Vagina (tissue), 2 donors: ENCODE measurements around the gene ADAMTS2. TPM values are rescaled to one million over a fixed set of nuclear protein-coding genes. Genes with fewer than 3 reads are reported as not detected.

Experiments used
- DNase-seq, 2 donors: peaks; one replicate each; pipeline ENCODE4 v3.0.0-alpha.2; 2017; ENCODE audit errors: extremely low spot score in 2 of 2
- H3K27ac ChIP-seq: fragments of 200-600 bp; sonication (generic); one replicate; pipeline ENCODE4 v1.5.1; 2019
- H3K27me3 ChIP-seq: fragments of 200-600 bp; sonication (generic); one replicate; pipeline ENCODE4 v1.5.1; 2019
- H3K36me3 ChIP-seq, 2 donors: fragments of 200-600 bp; sonication (generic); one replicate each; pipeline ENCODE4 v1.5.1; 2017 to 2019
- H3K4me1 ChIP-seq: fragments of 200-600 bp; sonication (generic); one replicate; pipeline ENCODE4 v1.5.1; 2019
- H3K4me3 ChIP-seq, 2 donors: fragments of 200-600 bp; sonication (generic); 1 replicate in 1 of 2; 2 replicates in 1 of 2; pipeline ENCODE4 v1.5.1; 2016 to 2019
- H3K9me3 ChIP-seq: fragments of 200-600 bp; sonication (generic); one replicate; pipeline ENCODE4 v1.5.1; 2019
- CTCF ChIP-seq, 3 experiments: fragments of 450-650 bp in 2 of 3; fragments of 200-600 bp in 1 of 3; sonication (generic) in 1 of 3; IDR thresholded peaks; one replicate each; pipeline ENCODE4 v1.5.1; 2017 to 2019; ENCODE audit warnings: antibody characterized with exemption in 3 of 3, mild to moderate bottlenecking in 2 of 3, moderate library complexity in 2 of 3
- POLR2A ChIP-seq, 2 donors: fragments of 450-650 bp; IDR thresholded peaks; one replicate each; pipeline ENCODE4 v1.6.1; 2017; ENCODE audit warnings: antibody characterized with exemption in 2 of 2, mild to moderate bottlenecking in 2 of 2, moderate library complexity in 2 of 2
- POLR2AphosphoS5 ChIP-seq, 2 donors: sonication (generic); formaldehyde crosslinking; IDR thresholded peaks; one replicate each; pipeline ENCODE4 v1.9.0; 2017; ENCODE audit warnings: antibody characterized with exemption in 2 of 2, mild to moderate bottlenecking in 2 of 2, low read depth in 1 of 2; ENCODE audit not compliant: insufficient read depth in 1 of 2
- intact Hi-C: fragments of 100-400 bp; cut with DNase I; formaldehyde crosslinking; loops from one replicate; pipeline ENCODE4 v1.15.1; 2023
- total RNA-seq: library from RNA; depleted of rRNA; stranded (reverse); fragments of >200 nt; gene quantifications from one replicate; pipeline ENCODE4 v1.2.3, GENCODE V29; 2016

ADAMTS2 gene
- total RNA-seq, 1 donor from 2014 or later: 17.4 TPM

DNA sequence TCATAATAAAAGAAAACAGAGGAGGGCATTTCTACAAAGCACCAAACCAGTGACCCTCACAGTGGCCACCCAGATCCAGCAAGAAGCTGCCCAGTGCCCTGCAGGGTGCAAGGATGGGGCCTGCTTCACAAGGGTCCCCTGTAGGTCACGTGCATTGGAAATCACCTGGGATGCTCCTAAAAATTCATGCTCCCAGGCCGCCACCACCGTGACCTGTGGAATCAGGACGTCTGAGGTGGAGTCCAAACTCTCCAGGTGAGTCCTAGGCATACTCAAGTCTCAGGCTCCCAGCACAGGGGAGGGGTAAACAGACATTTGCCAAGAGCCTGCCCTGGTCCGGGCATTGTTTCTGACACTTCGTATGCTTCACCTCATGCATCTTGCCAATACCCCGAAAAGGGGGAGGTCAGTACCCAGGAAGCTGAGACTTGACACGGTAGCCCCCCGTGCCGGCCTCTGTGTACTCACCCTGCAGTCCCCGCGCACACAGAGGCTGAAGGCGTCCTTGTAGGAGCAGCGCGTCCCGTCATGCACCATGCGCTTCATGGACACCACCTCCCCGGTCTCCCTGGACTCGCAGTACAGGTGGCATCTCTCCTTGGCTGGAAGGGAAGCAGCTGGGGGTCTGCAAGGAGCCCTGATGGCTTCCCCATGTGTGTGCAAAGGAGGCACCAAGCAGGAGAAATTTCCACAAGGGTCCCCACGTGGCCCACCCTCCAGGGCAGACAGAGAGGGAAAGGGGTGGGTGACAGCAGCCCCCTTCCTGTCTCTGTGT is 209.6 kb downstream of the ADAMTS2 start:
- no peak for DNase-seq

DNA sequence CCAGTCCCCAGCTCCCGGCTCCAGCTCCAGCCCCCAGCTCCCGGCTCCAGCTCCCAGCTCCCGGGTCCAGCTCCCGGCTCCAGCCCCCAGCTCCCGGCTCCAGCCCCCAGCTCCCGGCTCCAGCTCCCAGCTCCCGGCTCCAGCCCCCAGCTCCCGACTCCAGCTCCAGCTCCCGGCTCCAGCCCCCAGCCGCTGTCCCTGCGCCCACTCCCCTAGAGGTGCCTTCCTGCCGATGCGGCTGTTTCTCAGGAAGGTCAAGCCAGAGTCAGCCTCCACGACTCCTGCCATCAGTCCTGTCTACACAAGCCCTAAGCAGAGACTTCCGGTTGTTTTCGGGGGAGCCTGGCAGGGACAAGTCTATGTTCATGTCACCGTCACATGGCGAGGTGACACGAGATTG is 210.3 kb downstream of the ADAMTS2 start:
- TF ChIP-seq CTCF (IDR thresholded peaks at IDR 0.05) (no peak), POLR2A (IDR thresholded peaks at IDR 0.05) (no peak), POLR2AphosphoS5 (IDR thresholded peaks at IDR 0.05; ENCODE audit: insufficient read depth in 1 of 2, low read depth in 1 of 2) (no peak)
- intact Hi-C loops: no loop called here
- DNase-seq: no peak
- Histone ChIP-seq H3K27me3 (no peaks in the 10 kb centered on the region), H3K9me3 (no peaks in the 10 kb centered on the region), H3K4me1 (no peaks in the 10 kb centered on the region), H3K4me3 (no peak overlapping the region), H3K27ac (no peak overlapping the region), H3K36me3 (no peaks in the 10 kb centered on the region)

More for the DNA sequence above, 209.6 kb downstream of the ADAMTS2 start:
- Histone ChIP-seq H3K9me3 (no peaks in the 10 kb centered on the region), H3K4me1 (no peaks in the 10 kb centered on the region), H3K36me3 (no peaks in the 10 kb centered on the region), H3K27me3 (no peaks in the 10 kb centered on the region), H3K27ac (no peak overlapping the region), H3K4me3 (no peak overlapping the region)
- TF ChIP-seq POLR2A (IDR thresholded peaks at IDR 0.05) (no peak), CTCF (IDR thresholded peaks at IDR 0.05) (no peak), POLR2AphosphoS5 (IDR thresholded peaks at IDR 0.05; ENCODE audit: insufficient read depth in 1 of 2, low read depth in 1 of 2) (no peak)
- intact Hi-C loops: no loop called here

DNA sequence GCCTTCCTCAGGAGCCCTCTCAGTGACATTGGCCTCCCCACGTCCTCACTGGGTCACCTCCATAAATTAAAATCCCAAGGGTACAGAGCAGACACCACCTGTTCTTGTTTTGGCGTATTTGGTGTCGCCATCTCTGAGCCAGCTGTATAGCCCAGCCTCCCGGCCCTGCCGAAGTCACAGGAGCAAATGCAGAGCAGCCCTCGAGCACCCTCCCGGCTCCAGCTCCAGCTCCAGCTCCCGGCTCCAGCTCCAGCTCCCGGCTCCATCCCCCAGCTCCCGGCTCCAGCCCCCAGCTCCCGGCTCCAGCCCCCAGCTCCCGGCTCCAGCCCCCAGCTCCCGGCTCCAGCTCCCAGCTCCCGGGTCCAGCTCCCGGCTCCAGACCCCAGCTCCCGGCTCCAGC is 210.8 kb downstream of the ADAMTS2 start:
- DNase-seq: no peak
- Histone ChIP-seq H3K4me1 (no peaks in the 10 kb centered on the region), H3K27me3 (no peaks in the 10 kb centered on the region), H3K9me3 (no peaks in the 10 kb centered on the region), H3K36me3 (no peaks in the 10 kb centered on the region), H3K4me3 (no peak overlapping the region), H3K27ac (no peak overlapping the region)
- intact Hi-C loops: no loop called here
- no peak for TF ChIP-seq POLR2A (IDR thresholded peaks at IDR 0.05)

DNA sequence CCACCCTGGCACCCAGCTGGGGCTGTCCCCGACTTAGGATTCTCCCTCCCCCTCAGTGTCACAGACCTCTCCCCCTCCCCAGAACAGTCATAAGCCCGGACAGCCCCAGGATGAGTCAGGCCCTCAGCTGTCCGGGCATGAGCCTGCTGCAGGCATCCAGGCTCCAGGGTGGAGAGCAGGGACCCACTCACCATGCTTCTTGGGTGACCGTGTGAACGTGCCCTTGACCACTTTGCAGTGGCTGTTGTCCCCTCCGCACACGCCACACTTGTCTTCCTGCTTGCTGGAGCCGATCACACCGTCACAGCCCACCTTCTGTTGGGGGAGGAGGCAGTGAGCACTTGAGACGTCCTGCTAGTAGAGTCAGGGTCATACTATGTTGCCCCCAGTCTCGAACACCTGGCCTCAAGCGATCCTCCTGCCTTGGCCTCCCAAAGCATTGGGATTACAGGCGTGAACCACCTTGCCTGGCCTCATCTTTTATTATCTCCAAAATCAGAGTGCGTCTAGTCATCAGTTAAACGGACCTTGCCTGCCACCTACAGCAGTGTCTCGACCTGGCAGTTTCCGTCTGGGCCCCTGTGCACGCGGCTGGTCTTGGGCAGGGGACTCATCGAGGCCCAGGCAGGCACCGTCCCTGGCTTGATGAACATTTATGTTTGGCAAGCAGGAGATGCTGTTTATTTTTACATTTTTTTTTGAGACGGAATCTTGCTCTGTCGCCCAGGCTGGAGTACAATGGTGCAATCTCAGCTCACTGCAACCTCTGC is 212.5 kb downstream of the ADAMTS2 start:
- TF ChIP-seq POLR2AphosphoS5 (IDR thresholded peaks at IDR 0.05; ENCODE audit: insufficient read depth in 1 of 2, low read depth in 1 of 2): no peak
- no peak for TF ChIP-seq CTCF (IDR thresholded peaks at IDR 0.05)
- intact Hi-C loops: no loop called here
- H3K27me3 ChIP-seq: no peaks in the 10 kb centered on the region
- DNase-seq: no peak
- H3K27ac ChIP-seq: no peak overlapping the region
- H3K9me3 ChIP-seq: no peaks in the 10 kb centered on the region
- H3K4me3 ChIP-seq: no peak overlapping the region
- no peaks in the 10 kb centered on the region for H3K36me3 ChIP-seq
- no peaks in the 10 kb centered on the region for H3K4me1 ChIP-seq

GRCh38 chr5:179131886-179132585 is 213.2 kb downstream of the ADAMTS2 start:
- no peak for DNase-seq
- no peaks in the 10 kb centered on the region for H3K9me3 ChIP-seq
- H3K4me1 ChIP-seq: no peaks in the 10 kb centered on the region
- H3K4me3 ChIP-seq: no peak overlapping the region
- H3K27me3 ChIP-seq: no peaks in the 10 kb centered on the region
- TF ChIP-seq POLR2A (IDR thresholded peaks at IDR 0.05): no peak
- no peak for TF ChIP-seq CTCF (IDR thresholded peaks at IDR 0.05)
- no peak for TF ChIP-seq POLR2AphosphoS5 (IDR thresholded peaks at IDR 0.05; ENCODE audit: insufficient read depth in 1 of 2, low read depth in 1 of 2)
- intact Hi-C loops: no loop called here
- H3K36me3 ChIP-seq: peaks cover 0 to 3% of the 10 kb centered on the region in 2 donors
- H3K27ac ChIP-seq: no peak overlapping the region
